ENCODE measurements around the gene PPAT. TPM values are rescaled to one million over a fixed set of nuclear protein-coding genes. Genes with fewer than 3 reads are reported as not detected.
"Not testable (repeated sequence)": the region's sequence is repeated elsewhere in the genome, so short reads cannot be mapped to it uniquely, and the experiment has no call there.

PPAT gene
- total RNA-seq: 10 to 100 TPM; 64.7 to 69.3 TPM

DNA sequence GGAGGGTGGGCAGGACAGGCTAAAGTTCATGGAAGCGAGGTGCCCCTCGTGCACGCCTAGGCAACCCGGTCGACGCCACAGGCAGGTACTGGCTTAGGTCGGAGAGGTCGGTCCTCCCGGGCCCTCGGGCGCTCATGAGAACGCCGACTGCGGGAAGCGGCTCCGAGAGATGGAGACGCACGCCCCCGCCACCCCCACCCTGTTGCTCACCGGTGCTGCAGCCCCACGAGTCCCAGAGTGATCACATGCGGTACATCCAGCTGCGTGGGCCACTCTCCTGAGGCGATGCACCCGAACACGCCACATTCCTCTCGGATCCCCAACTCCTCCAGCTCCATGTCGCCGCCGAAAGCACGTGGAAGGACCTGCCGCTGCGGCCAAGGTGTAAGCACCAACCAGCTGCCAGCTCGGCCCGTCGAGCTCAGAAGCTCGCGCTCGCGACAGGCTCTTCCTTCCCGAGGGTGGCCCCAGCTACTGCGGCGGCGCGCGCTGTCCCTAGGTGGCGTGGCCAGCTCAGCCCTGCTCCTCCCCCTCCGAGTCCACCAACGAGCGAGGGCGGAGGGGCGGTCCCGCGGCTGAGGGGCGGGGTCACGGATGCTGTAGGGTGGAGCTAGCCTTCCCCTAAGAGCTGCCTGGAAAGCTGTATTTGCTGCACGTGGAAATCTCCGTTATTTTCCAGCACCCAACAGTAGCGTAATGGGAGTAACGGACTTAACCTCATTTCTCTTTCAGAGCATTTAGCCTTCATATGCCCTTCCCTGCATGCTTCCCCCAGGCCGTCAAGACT lies at the start of gene PPAT:
Gene PPAT (minus strand): TSS at position 476 of the 787 bp plus-strand sequence. CDS start 138 bp downstream, at position 338.
- ChIA-PET POLR2A (interaction anchor here (0.6 to 4.9 kb wide), 14 partner anchors 12 to 889 kb away, joined by 3 to 51 read pairs (median 5); partner anchors contain the start of genes AASDH, CEP135, NOA1 and POLR2B), CTCF (interaction anchor here (0.8 to 2.6 kb wide), 5 partner anchors 28 to 474 kb away, joined by 3 to 16 read pairs (median 6); partner anchors contain the start of gene AASDH)

DNA sequence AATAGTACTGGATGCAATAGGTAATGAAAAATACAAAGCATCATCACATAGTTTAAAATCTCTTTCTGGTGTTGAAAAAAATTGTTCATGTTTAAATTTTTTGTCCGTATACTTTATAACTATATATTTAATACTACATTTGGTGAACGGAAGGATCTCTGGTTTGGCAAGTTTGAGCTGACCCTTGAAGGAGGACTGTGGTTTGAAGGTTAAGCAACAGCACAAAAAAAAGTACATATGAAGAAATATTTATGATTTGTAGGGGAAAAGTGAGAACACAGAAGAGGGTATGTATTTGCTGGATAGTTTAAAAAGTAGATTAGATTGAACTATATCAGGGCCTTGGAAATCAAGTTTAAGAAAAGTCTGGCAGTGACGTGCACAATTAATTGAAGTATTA lies 45.3 kb upstream of the PPAT start:
- CTCF ChIA-PET: no interaction called here
- POLR2A ChIA-PET: interaction anchor here (0.6 kb wide), 1 partner anchor 86 kb away, joined by 5 read pairs; no protein-coding TSS in a partner anchor

DNA sequence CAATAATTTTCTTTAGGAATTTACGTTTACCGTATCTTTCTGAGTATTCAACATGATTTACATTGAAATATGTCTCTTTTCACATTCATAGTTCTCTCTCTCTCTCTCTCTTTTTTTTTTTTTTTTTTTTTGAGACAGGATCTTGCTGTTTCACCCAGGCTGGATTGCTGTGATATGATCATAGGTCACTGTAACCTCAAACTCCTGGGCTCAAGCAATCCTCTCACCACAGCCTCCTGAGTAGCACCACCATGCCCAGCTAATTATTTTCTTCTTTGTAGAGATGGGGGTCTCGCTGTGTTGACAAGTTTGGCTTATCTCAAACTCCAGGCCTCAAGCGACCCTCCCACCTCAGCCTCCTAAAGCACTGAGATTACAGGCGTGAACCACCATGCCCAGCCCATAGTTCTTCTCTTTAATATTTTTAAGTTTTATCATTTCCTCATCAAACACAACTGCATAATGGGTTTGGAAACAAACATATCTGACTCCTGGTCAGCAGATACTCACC lies 41.8 kb upstream of the PPAT start:
- CTCF ChIA-PET: no interaction called here
- POLR2A ChIA-PET: no interaction called here

DNA sequence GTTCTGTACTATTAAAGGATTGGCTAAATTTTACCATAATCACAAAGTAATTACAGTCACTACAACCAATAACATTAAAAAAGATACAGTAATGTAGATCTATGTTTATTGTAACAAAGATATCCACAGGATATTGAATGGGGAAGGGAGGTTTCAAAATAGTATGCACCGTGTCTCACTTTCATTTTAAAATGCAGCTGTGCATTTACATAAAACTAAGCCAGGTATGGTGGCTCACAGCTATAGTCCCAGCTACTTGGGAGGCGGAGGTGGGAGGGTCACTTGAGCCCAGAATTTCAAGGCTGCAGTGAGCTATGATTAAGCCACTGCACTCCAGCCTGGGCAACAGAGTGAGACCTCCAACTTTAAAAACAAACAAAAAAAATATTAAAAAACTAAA lies 40.5 kb upstream of the PPAT start:
- POLR2A ChIA-PET: no interaction called here
- CTCF ChIA-PET: no interaction called here

DNA sequence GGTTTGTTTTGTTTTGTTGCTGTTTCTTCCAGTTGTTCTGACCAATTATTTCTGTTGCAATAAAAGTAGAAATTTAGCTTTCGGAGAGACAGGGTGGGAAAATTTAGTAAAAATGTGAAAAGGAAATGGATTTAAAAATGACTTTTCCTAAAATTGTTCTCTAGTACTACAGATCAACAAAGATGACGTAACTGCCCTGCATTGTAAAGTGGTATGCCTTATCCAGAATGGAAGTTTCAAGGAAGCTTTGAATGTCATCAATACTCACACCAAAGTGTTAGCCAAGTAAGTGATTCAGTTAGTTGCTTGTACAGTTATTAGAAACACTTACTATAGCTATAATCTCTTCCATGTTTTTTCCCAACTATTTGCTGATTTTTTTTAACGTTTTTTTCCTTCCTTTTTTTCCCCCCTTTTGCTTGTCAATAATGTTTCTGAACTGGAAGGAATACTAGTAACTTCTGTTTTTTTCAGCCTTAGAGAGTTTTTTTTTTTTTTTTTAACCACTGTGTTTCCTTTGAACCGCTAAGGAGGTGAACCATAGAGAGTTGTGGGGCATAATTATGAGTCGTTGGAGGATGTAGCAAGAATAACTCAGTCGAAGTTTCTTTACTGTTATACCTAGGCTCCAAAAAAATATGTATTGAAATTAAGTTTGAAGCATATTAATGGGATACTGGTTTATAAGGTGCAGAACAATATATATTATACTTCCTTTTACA lies 34.2 kb upstream of the PPAT start:
- POLR2A ChIA-PET: interaction anchor here (0.6 to 2.3 kb wide), 3 partner anchors 20 to 60 kb away, joined by 3 to 12 read pairs (median 4); partner anchors contain the start of genes PAICS and PPAT

DNA sequence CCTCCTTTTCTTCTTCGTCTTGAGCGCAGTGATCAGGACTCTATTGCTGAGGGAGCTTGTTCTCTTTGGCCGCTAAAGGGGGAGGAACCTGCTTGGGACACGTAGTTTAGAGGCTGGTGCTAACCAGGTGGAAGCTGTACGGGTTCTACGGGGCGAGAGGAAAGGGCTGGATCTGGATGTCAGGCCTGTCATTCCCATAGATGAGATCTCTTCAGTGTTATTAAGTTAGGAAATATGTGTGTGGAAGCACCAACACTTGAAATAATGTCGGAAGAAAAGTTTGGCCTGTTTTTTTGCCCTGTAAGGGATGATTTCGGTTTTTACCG lies 32.6 kb upstream of the PPAT start:
- ChIA-PET CTCF (interaction anchor here (3.4 kb wide), 1 partner anchor 32 kb away, joined by 16 read pairs; the partner anchor contains the start of genes PAICS and PPAT), POLR2A (interaction anchor here (0.8 to 2.3 kb wide), 5 partner anchors 16 to 81 kb away, joined by 3 to 12 read pairs (median 4); partner anchors contain the start of genes AASDH, PAICS and PPAT)

More for the DNA sequence above, 34.2 kb upstream of the PPAT start:
- CTCF ChIA-PET: interaction anchor here (3.4 kb wide), 1 partner anchor 33 kb away, joined by 16 read pairs; the partner anchor contains the start of genes PAICS and PPAT

DNA sequence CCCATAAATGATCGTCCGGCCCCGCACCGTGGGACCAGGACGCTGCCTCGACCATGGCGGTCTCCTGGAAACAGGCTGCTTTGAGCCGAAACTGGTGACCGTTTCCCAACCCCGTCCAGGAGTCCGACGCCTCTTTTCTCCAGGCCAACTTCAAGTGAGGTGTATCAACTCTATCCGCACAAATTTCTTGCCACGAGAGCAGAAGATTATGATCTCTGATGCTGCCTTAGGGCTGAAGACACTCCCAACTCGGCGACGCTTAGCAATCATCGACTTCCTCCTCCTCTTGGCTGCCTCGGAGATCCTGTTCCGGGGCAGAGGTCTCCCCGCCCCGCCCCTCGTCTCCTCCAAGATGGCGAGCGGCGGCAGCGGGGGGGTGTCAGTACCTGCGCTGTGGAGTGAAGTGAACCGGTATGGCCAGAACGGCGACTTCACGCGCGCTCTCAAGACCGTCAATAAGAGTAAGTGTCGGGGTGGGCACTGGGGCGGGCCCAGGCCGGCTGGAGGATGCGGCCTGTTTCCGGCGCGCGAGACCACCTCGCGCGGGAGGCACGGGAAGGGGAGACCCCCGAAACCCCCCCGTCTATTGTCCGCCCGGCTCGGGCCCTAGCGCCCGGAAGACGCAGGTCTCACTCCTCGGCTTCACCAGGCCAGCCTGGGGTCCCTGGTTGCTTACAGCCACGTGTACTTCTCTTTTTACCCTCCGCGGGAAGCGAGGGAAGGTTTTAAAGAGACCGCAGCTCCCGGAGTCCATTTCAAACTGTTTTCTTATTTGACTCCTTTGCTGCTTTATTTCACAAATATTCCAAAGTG lies 32.1 kb upstream of the PPAT start, which contains the start of gene SRP72:
Gene SRP72 (plus strand): TSS at position 334 of the 813 bp plus-strand sequence. CDS start 19 bp downstream, at position 353.
- ChIA-PET CTCF (interaction anchor here (3.4 kb wide), 1 partner anchor 31 kb away, joined by 16 read pairs; the partner anchor contains the start of genes PAICS and PPAT), POLR2A (interaction anchor here (0.7 to 2.5 kb wide), 7 partner anchors 16 to 364 kb away, joined by 3 to 12 read pairs (median 4); partner anchors contain the start of genes AASDH, PAICS and PPAT)

DNA sequence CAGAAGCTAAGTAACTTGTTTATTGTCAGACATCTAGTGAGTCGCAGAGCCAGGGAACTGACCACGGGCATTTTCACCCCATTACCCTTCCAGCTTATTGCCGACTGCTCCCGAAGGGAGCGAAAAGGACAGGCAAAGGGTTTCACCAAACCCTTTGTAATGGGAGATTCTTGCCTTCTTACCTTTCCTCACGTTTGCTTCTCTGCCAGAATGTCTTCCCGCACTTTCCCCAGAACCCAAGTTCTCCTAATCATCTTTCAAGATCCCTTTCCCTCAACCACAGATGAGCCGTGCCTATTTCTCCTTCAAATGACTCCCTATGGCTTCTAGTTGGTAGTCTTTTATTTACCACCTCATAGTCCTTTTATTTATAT lies 31.5 kb upstream of the PPAT start:
- ChIA-PET CTCF (interaction anchor here (2.0 kb wide), 1 partner anchor 31 kb away, joined by 6 read pairs; the partner anchor contains the start of gene PAICS), POLR2A (interaction anchor here (0.7 to 2.5 kb wide), 3 partner anchors 9 to 364 kb away, joined by 3 to 12 read pairs (median 3); partner anchors contain the start of genes PAICS and PPAT)

DNA sequence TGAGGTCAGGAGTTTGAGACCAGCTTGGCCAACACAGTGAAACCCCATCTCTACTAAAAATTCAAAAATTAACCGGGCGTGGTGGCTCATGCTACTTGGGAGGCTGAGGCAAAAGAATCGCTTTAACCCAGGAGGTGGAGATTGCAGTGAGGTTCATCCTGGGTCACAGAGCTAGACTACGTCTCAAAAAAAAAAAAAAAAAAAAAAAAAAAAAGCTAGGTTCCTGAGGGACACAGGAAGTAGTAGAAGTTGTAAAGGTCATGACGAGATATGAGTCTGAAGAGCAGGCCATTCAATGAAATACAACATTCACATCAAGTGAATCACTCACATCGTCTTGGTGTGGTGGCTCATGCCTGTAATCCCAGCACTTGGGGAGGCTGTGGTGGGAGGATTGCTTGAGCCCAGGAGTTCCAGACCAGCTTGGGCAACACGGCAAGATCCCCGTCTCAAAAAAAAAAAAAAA lies 30.9 kb upstream of the PPAT start:
- ChIA-PET POLR2A (interaction anchor here (0.6 to 2.5 kb wide), 5 partner anchors 9 to 1073 kb away, joined by 3 to 12 read pairs (median 3); partner anchors contain the start of genes PAICS and PPAT), CTCF (interaction anchor here (2.0 kb wide), 1 partner anchor 30 kb away, joined by 6 read pairs; the partner anchor contains the start of gene PAICS)

DNA sequence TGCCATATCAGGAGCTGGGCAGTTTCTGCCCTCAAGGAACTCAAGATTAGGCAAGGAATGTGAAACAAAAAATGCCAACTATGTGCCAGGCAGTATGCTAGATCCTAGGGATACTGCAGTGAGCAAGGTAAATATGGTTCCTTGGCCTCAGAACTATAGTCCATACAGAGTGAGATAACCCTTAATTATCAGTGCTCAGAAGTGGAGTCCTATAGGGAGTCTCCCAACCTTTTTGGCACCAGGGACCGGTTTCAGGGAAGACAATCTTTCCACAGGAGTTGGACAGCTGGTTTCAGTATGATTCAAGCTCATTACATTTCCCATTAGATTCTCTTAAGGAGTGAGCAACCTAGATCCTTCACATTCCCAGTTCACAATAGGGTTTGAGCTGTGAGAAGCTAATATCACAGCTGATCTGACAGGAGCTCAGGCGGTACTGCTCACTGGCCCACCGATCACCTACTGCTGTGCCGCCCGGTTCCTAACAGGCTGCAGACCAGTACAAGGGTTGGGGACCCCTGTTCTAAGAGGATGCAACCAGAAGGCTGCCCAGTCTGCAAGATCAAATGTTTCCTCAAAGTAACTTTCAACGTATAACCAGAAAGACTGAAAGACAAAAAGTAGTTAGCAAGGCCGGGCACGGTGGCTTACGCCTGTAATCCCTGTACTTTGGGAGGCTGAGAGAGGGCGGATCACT lies 30.3 kb upstream of the PPAT start:
- POLR2A ChIA-PET: interaction anchor here (0.6 to 2.5 kb wide), 5 partner anchors 8 to 1072 kb away, joined by 3 to 12 read pairs (median 3); partner anchors contain the start of genes AASDH, PAICS and PPAT
- CTCF ChIA-PET: interaction anchor here (2.0 kb wide), 1 partner anchor 29 kb away, joined by 6 read pairs; the partner anchor contains the start of gene PAICS

DNA sequence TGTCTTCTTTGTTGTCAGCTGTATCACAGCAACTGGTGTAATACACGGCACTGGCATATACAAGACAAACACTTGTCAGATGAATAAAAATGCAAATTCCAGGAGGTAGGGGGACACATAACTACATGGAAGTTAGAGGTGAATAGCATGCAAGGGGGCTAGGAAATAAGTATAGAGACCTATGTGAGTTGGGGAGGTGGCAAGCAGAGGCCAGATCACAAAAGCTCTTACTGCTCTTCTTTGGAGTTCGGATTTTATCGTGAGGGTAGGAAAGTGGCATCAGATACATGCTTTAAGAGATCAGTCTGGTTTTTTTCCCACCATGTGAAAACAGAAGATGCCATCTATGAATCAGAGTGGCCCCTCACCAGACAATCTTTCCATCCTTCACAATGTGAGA lies 29.2 kb upstream of the PPAT start:
- CTCF ChIA-PET: interaction anchor here (2.0 kb wide), 1 partner anchor 28 kb away, joined by 6 read pairs; the partner anchor contains the start of gene PAICS
- POLR2A ChIA-PET: interaction anchor here (0.5 to 2.5 kb wide), 4 partner anchors 27 to 325 kb away, joined by 3 to 12 read pairs (median 4); partner anchors contain the start of genes AASDH, PAICS and PPAT

DNA sequence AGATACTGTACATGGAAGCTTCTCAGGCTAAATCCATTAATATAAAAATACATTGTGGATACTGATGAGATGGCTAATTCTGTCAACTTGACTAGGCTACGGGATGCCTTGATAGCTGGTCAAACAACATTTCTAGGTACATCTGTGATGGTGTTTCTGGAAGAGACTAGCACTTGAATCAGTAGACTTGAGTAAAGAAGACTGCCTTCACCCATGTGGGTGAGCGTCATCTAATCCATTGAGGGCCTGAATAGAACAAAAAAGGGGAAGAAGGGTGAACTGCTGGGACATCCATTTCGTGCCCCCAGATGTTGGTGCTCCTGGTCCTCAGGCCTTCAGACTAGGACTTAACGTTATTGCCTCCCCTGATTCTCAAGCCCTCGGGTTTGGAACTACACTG lies 28.3 kb upstream of the PPAT start:
- CTCF ChIA-PET: interaction anchor here (0.9 kb wide), 1 partner anchor 28 kb away, joined by 3 read pairs; the partner anchor contains the start of gene PAICS

DNA sequence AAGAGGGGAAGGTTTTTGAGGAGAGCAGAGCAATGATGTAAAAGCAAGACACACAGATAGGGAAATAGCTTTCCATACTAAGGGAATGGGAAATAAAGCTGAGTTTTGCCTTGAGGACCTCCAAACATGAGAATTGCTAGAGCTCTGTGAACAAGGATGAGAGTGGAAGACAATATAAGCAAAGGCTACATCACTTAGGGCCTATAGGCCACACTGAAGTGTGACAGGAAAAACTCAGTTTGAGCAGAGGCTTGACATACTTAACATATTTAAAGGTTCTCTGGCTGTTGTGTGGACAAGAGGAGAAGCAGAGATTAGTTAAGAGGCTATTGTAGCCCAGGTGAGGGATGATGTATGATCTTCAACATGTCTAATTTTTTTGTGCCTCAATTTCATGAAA lies 26.7 kb upstream of the PPAT start:
- POLR2A ChIA-PET: interaction anchor here (1.6 kb wide), 1 partner anchor 26 kb away, joined by 5 read pairs; the partner anchor contains the start of gene PAICS
- CTCF ChIA-PET: no interaction called here

More for the DNA sequence above, 28.3 kb upstream of the PPAT start:
- POLR2A ChIA-PET: no interaction called here

DNA sequence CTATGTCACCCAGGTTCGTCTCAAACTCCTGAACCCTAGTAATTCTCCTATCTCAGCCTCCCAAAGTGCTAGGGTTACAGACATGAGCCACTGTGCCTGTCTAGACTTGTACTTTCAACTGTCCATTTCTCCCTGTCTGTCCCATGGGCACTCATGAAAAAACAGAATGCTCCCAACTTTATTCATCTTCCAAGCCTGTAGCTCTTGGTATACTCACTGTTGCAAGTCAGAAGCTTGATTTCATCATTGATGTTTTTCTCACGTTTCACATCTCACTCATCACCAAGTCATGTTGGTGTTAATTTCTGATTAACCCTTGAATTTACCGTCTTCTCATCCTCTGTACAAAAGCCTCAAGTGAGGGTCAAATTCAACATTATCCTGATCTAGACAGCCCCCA lies 24.7 kb upstream of the PPAT start:
- ChIA-PET CTCF (no interaction called here), POLR2A (no interaction called here)

DNA sequence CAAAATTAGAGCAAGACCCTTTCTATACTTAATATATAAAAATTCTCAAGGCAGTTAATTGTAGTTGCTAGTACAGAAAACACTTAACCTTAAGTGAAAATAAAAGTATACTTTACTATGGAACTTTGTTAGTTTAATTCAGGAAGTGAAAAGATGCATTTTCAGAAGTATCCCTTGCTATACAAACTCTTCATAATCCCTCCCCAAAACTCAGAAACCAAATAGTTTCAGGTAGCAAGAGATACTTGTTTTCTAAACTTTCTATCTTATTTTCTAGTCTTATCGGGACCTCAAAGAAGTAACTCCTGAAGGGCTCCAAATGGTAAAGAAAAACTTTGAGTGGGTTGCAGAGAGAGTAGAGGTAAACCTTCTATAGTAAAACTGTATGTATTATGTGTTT lies 14.9 kb upstream of the PPAT start:
- CTCF ChIA-PET: no interaction called here
- POLR2A ChIA-PET: interaction anchor here (0.7 kb wide), 1 partner anchor 19 kb away, joined by 4 read pairs; no protein-coding TSS in a partner anchor

DNA sequence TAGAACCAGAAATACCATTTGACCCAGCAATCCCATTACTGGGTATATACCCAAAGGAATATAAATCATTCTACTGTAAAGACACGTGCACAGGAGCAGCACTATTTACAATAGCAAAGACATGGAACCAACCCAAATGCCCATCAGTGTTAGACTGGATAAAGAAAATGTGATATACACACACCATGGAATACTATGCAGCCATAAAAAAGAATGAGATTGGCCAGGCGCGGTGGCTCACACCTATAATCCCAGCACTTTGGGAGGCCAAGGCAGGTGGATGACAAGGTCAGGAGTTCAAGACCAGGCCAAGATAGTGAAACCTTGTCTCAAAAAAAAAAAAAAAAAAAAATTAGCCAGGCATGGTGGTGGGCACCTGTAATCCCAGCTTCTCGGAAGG lies 14.1 kb upstream of the PPAT start:
- POLR2A ChIA-PET: interaction anchor here (0.7 kb wide), 1 partner anchor 20 kb away, joined by 4 read pairs; no protein-coding TSS in a partner anchor

DNA sequence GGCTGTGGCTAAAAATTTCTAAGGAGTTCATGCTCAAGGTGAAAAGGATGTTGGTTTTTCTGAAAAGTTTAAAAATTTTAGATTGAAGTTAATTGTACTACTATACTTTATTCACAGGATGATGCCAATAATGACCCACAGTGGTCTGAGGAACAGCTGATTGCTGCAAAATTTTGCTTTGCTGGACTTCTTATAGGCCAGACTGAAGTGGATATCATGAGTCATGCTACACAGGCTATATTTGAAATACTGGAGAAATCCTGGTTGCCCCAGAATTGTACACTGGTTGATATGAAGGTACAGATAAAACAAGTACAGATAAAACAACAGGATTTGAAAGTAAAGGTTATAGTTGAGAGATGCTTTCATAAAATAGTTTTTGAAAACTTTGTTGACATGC lies 12.9 kb upstream of the PPAT start:
- ChIA-PET POLR2A (no interaction called here), CTCF (no interaction called here)

More for the DNA sequence above, 14.1 kb upstream of the PPAT start:
- CTCF ChIA-PET: not testable (repeated sequence)

Measured in activated CD8-positive, alpha-beta memory T cell treated with anti-CD3 and anti-CD28 coated beads for 36 hours (primary cell).